Mesothelial cell of epicardium (in vitro differentiated cells): ENCODE results near the gene ANKLE2. TPM values are rescaled to one million over a fixed set of nuclear protein-coding genes. Genes with fewer than 3 reads are reported as not detected.
A peak's percentile ranks its signal among the peaks of the same experiment; 100 is the strongest.
"Not testable (repeated sequence)": the region's sequence is repeated elsewhere in the genome, so short reads cannot be mapped to it uniquely, and the experiment has no call there.

Experiments used
- DNase-seq, 2 experiments: peaks; one replicate each; pipeline ENCODE4 v3.0.0; 2021; ENCODE audit warnings: low spot score in 2 of 2; ENCODE audit not compliant: unreplicated experiment in 2 of 2
- H3K27ac Mint-ChIP-seq: 2 replicates; pipeline ENCODE4 v1.8.0; 2021; ENCODE audit warnings: mixed read lengths
- H3K27me3 Mint-ChIP-seq: 2 replicates; pipeline ENCODE4 v1.8.0; 2021; ENCODE audit warnings: low read depth, mixed read lengths
- H3K36me3 Mint-ChIP-seq: 2 replicates; pipeline ENCODE4 v1.8.0; 2021; ENCODE audit warnings: mixed read lengths
- H3K4me1 Mint-ChIP-seq: 2 replicates; pipeline ENCODE4 v1.8.0; 2021; ENCODE audit warnings: mixed read lengths
- H3K4me3 Mint-ChIP-seq: 2 replicates; pipeline ENCODE4 v1.8.0; 2021; ENCODE audit warnings: mild to moderate bottlenecking, moderate library complexity, mixed read lengths
- H3K9me3 Mint-ChIP-seq: 2 replicates; pipeline ENCODE4 v1.8.0; 2021; ENCODE audit warnings: mixed read lengths
- CTCF ChIP-seq: fragments of 200-600 bp; sonication (generic); IDR thresholded peaks from one replicate; pipeline ENCODE4 v1.5.0; 2021; ENCODE audit warnings: antibody characterized with exemption; ENCODE audit not compliant: unreplicated experiment
- total RNA-seq: library from RNA; stranded (reverse); gene quantifications from 3 replicates; pipeline ENCODE4 v1.2.1, GENCODE V29; 2021

ANKLE2 gene
- total RNA-seq: 89.8 to 98.9 TPM (median 93.8 TPM) in 3 replicates

- Mint-ChIP-seq H3K27ac (peak within 1 kb of the TSS; percentile 97), H3K4me3 (peak within 1 kb of the TSS; percentile 89), H3K36me3 (peaks cover 4% of the 10 kb centered on the region), H3K9me3 (no peaks in the 10 kb centered on the region), H3K4me1 (peaks cover 12% of the 10 kb centered on the region), H3K27me3 (no peaks in the 10 kb centered on the region)
- DNase-seq: peak in 1 of 2 experiments; percentile 70
- no peak for TF ChIP-seq CTCF
Measured at GRCh38 chr12:132761032-132761920, at the start of gene ANKLE2. TSS of gene ANKLE2 (minus strand) at chr12:132761832. CDS start at chr12:132761798, 34 bp downstream.

GRCh38 chr12:132809391-132809790, 47.8 kb upstream of the ANKLE2 start:
- not testable (repeated sequence) for H3K27ac Mint-ChIP-seq, DNase-seq, H3K27me3 Mint-ChIP-seq, H3K9me3 Mint-ChIP-seq, H3K4me3 Mint-ChIP-seq
- Mint-ChIP-seq H3K36me3 (peaks cover 49% of the 10 kb centered on the region), H3K4me1 (peaks cover 11% of the 10 kb centered on the region)

GRCh38 chr12:132807295-132808092, 45.9 kb upstream of the ANKLE2 start:
- Mint-ChIP-seq H3K9me3 (peaks cover 6% of the 10 kb centered on the region), H3K36me3 (peaks cover 51% of the 10 kb centered on the region), H3K4me3 (no peak overlapping the region), H3K27ac (peak overlapping the region; percentile 31), H3K4me1 (peaks cover 11% of the 10 kb centered on the region), H3K27me3 (no peaks in the 10 kb centered on the region)
- DNase-seq: no peak
- TF ChIP-seq CTCF: no peak

DNA sequence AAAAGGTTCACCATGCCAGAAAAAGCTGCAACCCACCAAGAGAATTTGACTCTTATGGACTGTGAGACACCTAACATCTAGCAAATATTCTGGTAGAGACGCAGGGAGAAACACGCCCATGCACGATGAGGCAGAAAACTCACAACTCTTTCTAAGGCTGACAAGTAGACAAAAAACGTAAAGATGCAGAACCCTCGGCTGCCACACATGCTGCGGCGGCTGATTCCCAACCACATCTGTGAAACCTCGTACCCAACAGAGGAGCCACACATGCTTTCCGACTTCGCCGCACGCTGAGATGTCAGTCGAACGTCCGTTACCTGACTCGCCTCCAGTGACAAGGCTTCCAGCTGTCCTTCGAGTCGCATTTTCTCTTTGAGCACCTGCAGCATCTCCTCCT, 45.2 kb upstream of the ANKLE2 start:
- Mint-ChIP-seq H3K27me3 (no peaks in the 10 kb centered on the region), H3K4me3 (no peak overlapping the region), H3K27ac (peak overlapping the region; percentile 31), H3K4me1 (peaks cover 11% of the 10 kb centered on the region), H3K36me3 (peaks cover 49% of the 10 kb centered on the region), H3K9me3 (peaks cover 6% of the 10 kb centered on the region)
- no peak for TF ChIP-seq CTCF
- no peak for DNase-seq

DNA sequence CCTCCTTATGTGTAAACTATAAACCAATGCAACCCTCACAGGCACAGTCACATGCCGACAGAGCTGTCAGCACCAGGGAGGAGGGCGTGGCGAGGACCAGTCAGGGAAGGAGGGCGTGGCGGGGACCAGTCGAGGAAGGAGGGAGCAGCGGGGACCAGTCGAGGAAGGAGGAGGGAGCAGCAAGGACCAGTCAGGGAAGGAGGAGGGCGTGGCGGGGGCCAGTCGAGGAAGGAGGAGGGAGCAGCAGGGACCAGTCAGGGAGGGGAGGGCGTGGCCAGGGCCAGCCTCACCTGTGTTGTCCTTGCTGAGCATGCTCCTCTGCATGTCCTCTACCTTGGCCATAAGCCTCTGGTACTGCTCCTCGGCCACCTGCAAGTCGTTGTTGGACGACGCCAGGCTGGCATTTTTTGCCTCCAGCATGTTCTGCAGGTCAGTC, 42.8 kb upstream of the ANKLE2 start:
- Mint-ChIP-seq H3K9me3 (no peaks in the 10 kb centered on the region), H3K4me3 (no peak overlapping the region), H3K27ac (no peak overlapping the region), H3K36me3 (peaks cover 50% of the 10 kb centered on the region), H3K27me3 (no peaks in the 10 kb centered on the region), H3K4me1 (peaks cover 11% of the 10 kb centered on the region)
- DNase-seq: no peak
- TF ChIP-seq CTCF: no peak

DNA sequence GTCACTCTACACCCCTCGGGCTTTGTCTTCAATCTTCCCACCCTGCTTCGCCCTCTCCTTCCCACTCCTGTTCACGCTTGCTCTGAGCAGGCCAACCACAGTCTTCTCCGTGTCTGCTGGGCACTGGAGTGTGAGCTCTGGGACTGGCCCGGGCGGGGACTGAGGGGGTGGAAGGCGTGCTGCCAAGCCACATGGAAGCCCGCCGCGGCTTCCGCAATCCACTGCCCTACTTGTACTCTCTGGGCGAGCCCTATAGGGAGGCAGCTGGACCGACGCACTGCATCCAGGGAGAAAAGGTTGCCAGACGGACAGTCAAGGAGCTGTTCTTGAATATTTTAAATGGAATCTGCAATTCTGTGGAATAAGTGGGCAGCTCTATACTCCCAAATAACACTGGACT, 42.3 kb upstream of the ANKLE2 start:
- no peak overlapping the region for H3K27ac Mint-ChIP-seq
- no peaks in the 10 kb centered on the region for H3K9me3 Mint-ChIP-seq
- peaks cover 48% of the 10 kb centered on the region for H3K36me3 Mint-ChIP-seq
- DNase-seq: no peak
- TF ChIP-seq CTCF: no peak
- H3K4me3 Mint-ChIP-seq: no peak overlapping the region
- peaks cover 11% of the 10 kb centered on the region for H3K4me1 Mint-ChIP-seq
- H3K27me3 Mint-ChIP-seq: no peaks in the 10 kb centered on the region
